Measurements from ENCODE around the gene ADCY2.
A peak's percentile ranks its signal among the peaks of the same experiment; 100 is the strongest.

Gene ADCY2

GRCh38 chr5:7586480-7586879 lies 190.5 kb downstream of the ADCY2 start:
- Histone ChIP-seq H4K20me1 (ENCODE audit: insufficient read depth, low read length) (no peaks in the 10 kb centered on the region), H2AFZ (ENCODE audit: low read depth, low read length) (no peak overlapping the region), H3K27me3 (ENCODE audit: low read depth, low read length) (no peaks in the 10 kb centered on the region), H3K9me3 (ENCODE audit: insufficient read depth, low read length) (no peaks in the 10 kb centered on the region), H3K36me3 (replicated peaks; ENCODE audit: low read depth, low read length) (no peaks in the 10 kb centered on the region), H3K27ac (ENCODE audit: low read length) (no peak overlapping the region), H3K79me2 (ENCODE audit: low read length) (no peaks in the 10 kb centered on the region), H3K4me2 (ENCODE audit: low read length) (no peak overlapping the region), H3K9ac (ENCODE audit: low read length) (no peak overlapping the region), H3K4me1 (ENCODE audit: low read length) (no peaks in the 10 kb centered on the region), H3K4me3 (ENCODE audit: low read length) (no peak overlapping the region)
- TF ChIP-seq CTCF (IDR thresholded peaks at IDR 0.05; ENCODE audit: low read depth, low read length) (no peak), EZH2phosphoT487 (IDR thresholded peaks at IDR 0.05; ENCODE audit: low read depth) (no peak)

GRCh38 chr5:7589800-7590199 lies 193.9 kb downstream of the ADCY2 start:
- Histone ChIP-seq H3K4me2 (ENCODE audit: low read length) (no peak overlapping the region), H3K4me3 (ENCODE audit: low read length) (no peak overlapping the region), H3K36me3 (replicated peaks; ENCODE audit: low read depth, low read length) (no peaks in the 10 kb centered on the region), H3K27ac (ENCODE audit: low read length) (no peak overlapping the region), H3K79me2 (ENCODE audit: low read length) (no peaks in the 10 kb centered on the region), H3K27me3 (ENCODE audit: low read depth, low read length) (no peaks in the 10 kb centered on the region), H3K9me3 (ENCODE audit: insufficient read depth, low read length) (no peaks in the 10 kb centered on the region), H3K4me1 (ENCODE audit: low read length) (no peaks in the 10 kb centered on the region), H3K9ac (ENCODE audit: low read length) (no peak overlapping the region), H4K20me1 (ENCODE audit: insufficient read depth, low read length) (no peaks in the 10 kb centered on the region), H2AFZ (ENCODE audit: low read depth, low read length) (no peak overlapping the region)
- TF ChIP-seq EZH2phosphoT487 (IDR thresholded peaks at IDR 0.05; ENCODE audit: low read depth) (no peak), CTCF (IDR thresholded peaks at IDR 0.05; ENCODE audit: low read depth, low read length) (no peak)

- Histone ChIP-seq H2AFZ (ENCODE audit: low read depth, low read length) (no peak overlapping the region), H3K36me3 (replicated peaks; ENCODE audit: low read depth, low read length) (no peaks in the 10 kb centered on the region), H3K27ac (ENCODE audit: low read length) (no peak overlapping the region), H3K4me2 (ENCODE audit: low read length) (no peak overlapping the region), H3K27me3 (ENCODE audit: low read depth, low read length) (no peaks in the 10 kb centered on the region), H3K4me3 (ENCODE audit: low read length) (no peak overlapping the region), H3K79me2 (ENCODE audit: low read length) (no peaks in the 10 kb centered on the region), H3K9ac (ENCODE audit: low read length) (no peak overlapping the region), H3K4me1 (ENCODE audit: low read length) (no peaks in the 10 kb centered on the region), H3K9me3 (ENCODE audit: insufficient read depth, low read length) (no peaks in the 10 kb centered on the region), H4K20me1 (ENCODE audit: insufficient read depth, low read length) (no peaks in the 10 kb centered on the region)
- TF ChIP-seq EZH2phosphoT487 (IDR thresholded peaks at IDR 0.05; ENCODE audit: low read depth): no peak
- peak; percentile 18; the same call in 1 of the 2 replicates for TF ChIP-seq CTCF (IDR thresholded peaks at IDR 0.05; ENCODE audit: low read depth, low read length)
These were observed 197.0 kb downstream of the ADCY2 start for GRCh38 chr5:7592910-7593309.

GRCh38 chr5:7597059-7597642 lies 201.2 kb downstream of the ADCY2 start:
- Histone ChIP-seq H3K27ac (ENCODE audit: low read length) (no peak overlapping the region), H3K9ac (ENCODE audit: low read length) (no peak overlapping the region), H3K79me2 (ENCODE audit: low read length) (no peaks in the 10 kb centered on the region), H4K20me1 (ENCODE audit: insufficient read depth, low read length) (no peaks in the 10 kb centered on the region), H3K4me1 (ENCODE audit: low read length) (no peaks in the 10 kb centered on the region), H3K4me3 (ENCODE audit: low read length) (no peak overlapping the region), H2AFZ (ENCODE audit: low read depth, low read length) (no peak overlapping the region), H3K27me3 (ENCODE audit: low read depth, low read length) (no peaks in the 10 kb centered on the region), H3K9me3 (ENCODE audit: insufficient read depth, low read length) (no peaks in the 10 kb centered on the region), H3K36me3 (replicated peaks; ENCODE audit: low read depth, low read length) (no peaks in the 10 kb centered on the region), H3K4me2 (ENCODE audit: low read length) (no peak overlapping the region)
- TF ChIP-seq EZH2phosphoT487 (IDR thresholded peaks at IDR 0.05; ENCODE audit: low read depth) (no peak), CTCF (IDR thresholded peaks at IDR 0.05; ENCODE audit: low read depth, low read length) (no peak)

All from OCI-LY3 (cell line).